SK-N-SH treated with all-trans-retinoic acid at 6 μM for 48 hours (cell line): Measurements from ENCODE around the gene TNFRSF25.

ENCODE experiments used
- ATAC-seq: fragments of 200-7000 bp; cut with Tn5 transposase; 3 replicates; pipeline ENCODE4 v1.9.1; 2020; ENCODE audit warnings: mild to moderate bottlenecking, moderate library complexity
- CSDC2 ChIP-seq: fragments of 250-450 bp; sonication (Bioruptor Pico); IDR thresholded peaks from 2 replicates; pipeline ENCODE4 v1.5.0; 2020; ENCODE audit warnings: mild to moderate bottlenecking, moderate library complexity
- CSRNP3 ChIP-seq: fragments of 250-450 bp; sonication (Bioruptor Pico); IDR thresholded peaks from 2 replicates; pipeline ENCODE4 v1.5.1; 2021; ENCODE audit warnings: mild to moderate bottlenecking, moderate library complexity
- ESRRG ChIP-seq: fragments of 250-450 bp; sonication (Bioruptor Pico); IDR thresholded peaks from 2 replicates; pipeline ENCODE4 v1.6.1; 2021; ENCODE audit warnings: mild to moderate bottlenecking
- GLIS3 ChIP-seq: fragments of 250-450 bp; sonication (Bioruptor Pico); IDR thresholded peaks from 2 replicates; pipeline ENCODE4 v1.5.0; 2020; ENCODE audit warnings: mild to moderate bottlenecking, moderate library complexity
- ISL1 ChIP-seq: fragments of 250-450 bp; sonication (Bioruptor Pico); IDR thresholded peaks from 2 replicates; pipeline ENCODE4 v2.1.2; 2022; ENCODE audit warnings: mild to moderate bottlenecking, moderate library complexity
- OSR1 ChIP-seq: fragments of 250-450 bp; sonication (Bioruptor Pico); IDR thresholded peaks from 2 replicates; pipeline ENCODE4 v1.8.0; 2022; ENCODE audit warnings: moderate library complexity, mild to moderate bottlenecking, inconsistent platforms
- PATZ1 ChIP-seq: fragments of 250-450 bp; sonication (Bioruptor Pico); IDR thresholded peaks from 2 replicates; pipeline ENCODE4 v1.8.0; 2020; ENCODE audit warnings: mild to moderate bottlenecking, moderate library complexity, borderline replicate concordance
- PPARA ChIP-seq: fragments of 250-450 bp; sonication (Bioruptor Pico); IDR thresholded peaks from 2 replicates; pipeline ENCODE4 v1.5.0; 2020; ENCODE audit warnings: mild to moderate bottlenecking, borderline replicate concordance
- RARB ChIP-seq: fragments of 250-450 bp; sonication (Bioruptor Pico); IDR thresholded peaks from 2 replicates; pipeline ENCODE4 v1.8.0; 2021; ENCODE audit warnings: mild to moderate bottlenecking, moderate library complexity
- SNAI2 ChIP-seq: fragments of 250-450 bp; sonication (Bioruptor Pico); IDR thresholded peaks from 2 replicates; pipeline ENCODE4 v1.5.0; 2020; ENCODE audit warnings: mild to moderate bottlenecking, moderate library complexity
- TCF4 ChIP-seq: fragments of 250-450 bp; sonication (Bioruptor Pico); IDR thresholded peaks from 2 replicates; pipeline ENCODE4 v1.8.0; 2021; ENCODE audit warnings: mild to moderate bottlenecking, moderate library complexity, borderline replicate concordance
- ZC3H10 ChIP-seq: fragments of 250-450 bp; sonication (Bioruptor Pico); IDR thresholded peaks from 2 replicates; pipeline ENCODE4 v1.5.1; 2021; ENCODE audit warnings: mild to moderate bottlenecking, moderate library complexity
- ZFP3 ChIP-seq: fragments of 250-450 bp; sonication (Bioruptor Pico); IDR thresholded peaks from 2 replicates; pipeline ENCODE4 v1.5.0; 2020; ENCODE audit warnings: mild to moderate bottlenecking, moderate library complexity
- ZFP30 ChIP-seq: fragments of 450-650 bp; formaldehyde crosslinking; IDR thresholded peaks from 2 replicates; pipeline ENCODE4 v1.5.0; 2022; ENCODE audit warnings: mild to moderate bottlenecking, moderate library complexity
- ZNF565 ChIP-seq: fragments of 450-650 bp; formaldehyde crosslinking; conservative IDR thresholded peaks from 2 replicates; pipeline ENCODE4 v1.5.0; 2020; ENCODE audit warnings: low read depth, mild to moderate bottlenecking, moderate library complexity
- ZNF70 ChIP-seq: fragments of 450-650 bp; formaldehyde crosslinking; IDR thresholded peaks from 2 replicates; pipeline ENCODE4 v1.5.0; 2020; ENCODE audit warnings: mild to moderate bottlenecking, moderate library complexity
- ZNF8 ChIP-seq: fragments of 450-650 bp; formaldehyde crosslinking; IDR thresholded peaks from 2 replicates; pipeline ENCODE4 v1.5.0; 2020; ENCODE audit warnings: mild to moderate bottlenecking, moderate library complexity
- TF ChIP-seq, protein P1 (sequence below): fragments of 250-450 bp; sonication (Bioruptor Pico); IDR thresholded peaks from 2 replicates; pipeline ENCODE4 v1.5.0; 2020; ENCODE audit warnings: mild to moderate bottlenecking, moderate library complexity

The TNFRSF25 gene

DNA sequence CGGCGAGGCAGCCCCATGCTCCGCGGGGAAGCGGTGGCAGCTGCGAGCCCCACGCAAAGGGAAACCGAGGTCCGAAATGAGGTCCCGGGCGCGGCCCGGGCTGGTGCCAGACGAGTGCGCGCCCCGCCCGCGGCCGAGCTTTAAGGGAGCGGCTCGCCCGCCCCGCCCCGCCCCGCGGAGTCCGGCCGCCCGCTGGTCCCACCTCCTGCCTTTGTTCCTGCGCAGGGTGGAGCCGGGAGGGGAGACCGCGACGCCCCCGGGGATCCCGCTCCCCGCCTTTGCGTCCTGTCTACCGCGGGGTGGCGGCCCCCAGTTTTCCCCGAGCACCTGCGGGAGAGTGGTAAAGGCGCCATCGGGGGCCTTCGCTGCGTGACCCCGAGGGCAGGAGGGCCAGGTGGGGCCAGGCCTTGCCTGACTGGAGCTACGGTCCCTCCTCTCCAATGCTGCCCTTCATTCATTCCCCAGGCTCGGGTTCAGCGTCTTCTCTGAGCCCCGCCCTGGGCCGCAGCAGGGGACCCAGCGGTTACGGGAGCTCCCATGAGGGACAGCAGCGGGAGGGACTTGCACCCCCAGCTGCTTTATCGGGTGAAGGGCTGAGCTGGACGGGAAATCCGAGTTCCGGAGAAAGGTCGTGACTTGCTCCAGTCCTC is 46.0 kb downstream of the TNFRSF25 start, which contains the start of gene HES2:
TSS of gene HES2 (minus strand) at position 116 of the 650 bp plus-strand sequence. CDS start at position 17, 99 bp downstream.
- no peak for ATAC-seq
- TF ChIP-seq RARB (CRISPR knock-in tag) (no peak), GLIS3 (CRISPR knock-in tag) (no peak), ISL1 (CRISPR knock-in tag) (no peak), PATZ1 (CRISPR knock-in tag) (no peak), CSRNP3 (CRISPR knock-in tag) (no peak), ZFP3 (no peak)
- TF ChIP-seq, protein P1, sequence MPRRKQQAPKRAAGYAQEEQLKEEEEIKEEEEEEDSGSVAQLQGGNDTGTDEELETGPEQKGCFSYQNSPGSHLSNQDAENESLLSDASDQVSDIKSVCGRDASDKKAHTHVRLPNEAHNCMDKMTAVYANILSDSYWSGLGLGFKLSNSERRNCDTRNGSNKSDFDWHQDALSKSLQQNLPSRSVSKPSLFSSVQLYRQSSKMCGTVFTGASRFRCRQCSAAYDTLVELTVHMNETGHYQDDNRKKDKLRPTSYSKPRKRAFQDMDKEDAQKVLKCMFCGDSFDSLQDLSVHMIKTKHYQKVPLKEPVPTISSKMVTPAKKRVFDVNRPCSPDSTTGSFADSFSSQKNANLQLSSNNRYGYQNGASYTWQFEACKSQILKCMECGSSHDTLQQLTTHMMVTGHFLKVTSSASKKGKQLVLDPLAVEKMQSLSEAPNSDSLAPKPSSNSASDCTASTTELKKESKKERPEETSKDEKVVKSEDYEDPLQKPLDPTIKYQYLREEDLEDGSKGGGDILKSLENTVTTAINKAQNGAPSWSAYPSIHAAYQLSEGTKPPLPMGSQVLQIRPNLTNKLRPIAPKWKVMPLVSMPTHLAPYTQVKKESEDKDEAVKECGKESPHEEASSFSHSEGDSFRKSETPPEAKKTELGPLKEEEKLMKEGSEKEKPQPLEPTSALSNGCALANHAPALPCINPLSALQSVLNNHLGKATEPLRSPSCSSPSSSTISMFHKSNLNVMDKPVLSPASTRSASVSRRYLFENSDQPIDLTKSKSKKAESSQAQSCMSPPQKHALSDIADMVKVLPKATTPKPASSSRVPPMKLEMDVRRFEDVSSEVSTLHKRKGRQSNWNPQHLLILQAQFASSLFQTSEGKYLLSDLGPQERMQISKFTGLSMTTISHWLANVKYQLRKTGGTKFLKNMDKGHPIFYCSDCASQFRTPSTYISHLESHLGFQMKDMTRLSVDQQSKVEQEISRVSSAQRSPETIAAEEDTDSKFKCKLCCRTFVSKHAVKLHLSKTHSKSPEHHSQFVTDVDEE (CRISPR knock-in tag), result no peak

DNA sequence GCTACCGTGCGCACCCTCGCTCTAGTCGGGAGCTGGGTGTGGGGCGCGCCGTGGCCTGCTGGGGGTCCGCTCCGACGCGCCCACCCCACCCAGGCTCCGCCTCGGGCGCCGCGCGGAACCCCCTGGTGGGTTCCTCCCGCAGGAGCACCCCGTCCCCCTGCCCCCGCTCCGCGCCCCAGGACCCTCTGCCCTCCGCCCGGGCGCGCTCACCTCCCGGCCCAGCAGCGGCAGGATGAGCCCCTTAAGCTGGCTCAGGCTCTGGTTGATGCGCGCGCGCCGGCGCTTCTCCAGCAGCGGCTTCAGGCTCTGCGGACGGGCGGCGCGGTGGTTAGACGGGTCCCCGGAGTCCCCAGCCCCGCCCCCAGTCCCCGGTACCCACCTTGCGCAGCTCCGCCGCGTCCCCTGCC is 46.6 kb downstream of the TNFRSF25 start:
- no peak for ATAC-seq
- TF ChIP-seq ESRRG, result no peak

DNA sequence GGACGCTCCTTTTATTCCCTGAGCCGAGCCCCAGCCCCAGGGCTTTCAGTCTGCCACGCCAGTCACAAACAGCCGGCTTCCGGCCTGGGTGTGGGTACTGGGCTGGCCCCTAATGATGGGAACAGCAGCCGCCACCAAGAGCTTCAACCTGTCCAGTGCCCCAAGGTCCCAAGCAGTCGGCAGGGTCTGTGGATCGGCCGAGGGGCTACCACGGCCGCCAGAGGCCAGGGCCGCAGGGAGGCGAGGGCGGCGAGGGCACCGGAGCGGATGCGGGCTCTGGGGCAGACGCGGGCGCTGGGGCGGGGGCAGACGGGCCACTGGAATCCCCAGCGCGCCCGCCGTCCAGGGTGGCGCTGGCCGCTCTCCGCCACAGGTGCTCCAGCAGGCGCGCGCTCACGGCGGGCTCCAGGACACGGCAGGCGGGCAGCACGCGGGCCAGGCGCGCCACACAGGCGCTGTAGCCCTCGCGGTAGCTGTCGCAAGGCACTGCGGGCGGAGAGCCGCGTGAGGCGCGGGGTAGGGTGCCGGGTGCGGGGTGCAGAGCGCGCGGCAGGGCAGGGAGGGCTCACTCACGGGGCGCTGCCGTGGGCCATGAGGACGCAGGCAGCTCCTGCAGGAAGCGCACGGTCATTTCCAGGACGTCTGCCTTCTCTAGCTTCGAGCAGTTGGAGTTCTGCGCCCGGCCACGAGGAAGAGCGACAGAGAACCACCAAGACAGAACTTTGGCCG is 47.1 kb downstream of the TNFRSF25 start:
- ATAC-seq, result no peak

DNA sequence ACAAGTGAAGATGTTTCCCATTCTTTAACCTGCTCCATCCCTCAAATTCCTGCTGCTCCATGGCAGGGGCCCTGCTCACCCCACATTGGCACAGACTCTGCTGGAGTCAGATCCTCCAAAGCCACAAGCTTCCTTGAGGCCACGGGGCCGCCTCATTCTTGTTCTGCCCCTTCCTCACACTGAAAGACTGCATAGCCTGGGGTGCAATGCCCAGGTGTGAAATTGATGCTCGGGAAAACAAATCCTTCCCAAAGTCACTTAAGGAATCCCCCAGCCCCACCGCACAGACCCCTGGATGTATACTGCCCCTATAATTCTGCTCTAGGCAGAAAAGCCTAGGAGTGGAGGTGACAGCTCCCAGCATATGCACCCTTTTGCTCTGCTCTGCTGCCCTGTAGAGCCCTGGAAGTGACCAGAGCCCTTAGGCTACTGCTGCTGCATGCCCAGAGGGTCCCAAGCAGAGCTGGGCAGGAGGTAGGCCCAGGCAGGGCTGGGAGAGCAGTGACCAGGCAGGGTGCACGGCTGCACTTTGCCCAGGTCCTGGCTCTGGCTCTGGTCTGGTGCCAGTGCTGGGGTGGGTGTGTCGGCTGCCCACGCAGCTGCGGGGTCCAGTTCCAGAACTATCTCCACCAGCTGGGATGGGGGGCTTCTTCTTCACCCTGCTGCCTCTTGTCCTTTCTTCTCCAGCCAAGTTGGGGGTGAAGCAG is 47.9 kb downstream of the TNFRSF25 start:
- TF ChIP-seq ISL1 (CRISPR knock-in tag) (no peak), ZC3H10 (no peak), PPARA (CRISPR knock-in tag) (no peak), GLIS3 (CRISPR knock-in tag) (no peak), ZFP30 (CRISPR knock-in tag) (no peak), ZNF565 (CRISPR knock-in tag) (no peak), RARB (CRISPR knock-in tag) (no peak), TCF4 (CRISPR knock-in tag) (no peak), OSR1 (CRISPR knock-in tag) (no peak), ZNF70 (no peak), SNAI2 (no peak), ZFP3 (no peak), ESRRG (no peak), PATZ1 (CRISPR knock-in tag) (no peak)
- TF ChIP-seq, all 23 proteins: peak for 0
- no peak for ATAC-seq

More for the DNA sequence above, 47.1 kb downstream of the TNFRSF25 start:
- TF ChIP-seq RARB (CRISPR knock-in tag) (no peak), ZNF8 (CRISPR knock-in tag) (no peak), CSDC2 (CRISPR knock-in tag) (no peak), SNAI2 (no peak), ZC3H10 (no peak), CSRNP3 (CRISPR knock-in tag) (no peak)
